ENCODE data around the gene MYB.

GRCh38 chr6:135168766-135169165 is 12.3 kb upstream of the MYB start:
- no peak for TF ChIP-seq POLR2A (IDR thresholded peaks at IDR 0.05; ENCODE audit: low read depth, low read length)
- no peak for TF ChIP-seq TAF1 (IDR thresholded peaks at IDR 0.05; ENCODE audit: low read depth, low read length)
- TF ChIP-seq POLR2AphosphoS5 (IDR thresholded peaks at IDR 0.05; ENCODE audit: low read depth, low read length) = no peak
- TF ChIP-seq SPI1 (IDR thresholded peaks at IDR 0.05; ENCODE audit: low read depth, low read length) = no peak
- no peak for TF ChIP-seq PAX5 (IDR thresholded peaks at IDR 0.05; ENCODE audit: insufficient read depth, low read length, severe bottlenecking)
